Brain microvascular endothelial cell (primary cell): ENCODE results near the gene PHACTR2.

Experiments
- DNase-seq: peaks from one replicate; pipeline ENCODE4 v3.0.0-alpha.2; 2020
- H3K27ac ChIP-seq: fragments of 250-450 bp; sonication (Bioruptor Pico); 2 replicates; pipeline ENCODE4 v1.5.1; 2020; ENCODE audit warnings: mild to moderate bottlenecking, moderate library complexity
- H3K27me3 ChIP-seq: fragments of 250-450 bp; sonication (Bioruptor Pico); replicated peaks from 2 replicates; pipeline ENCODE4 v1.5.1; 2020; ENCODE audit warnings: mild to moderate bottlenecking
- H3K36me3 ChIP-seq: fragments of 250-450 bp; sonication (Bioruptor Pico); replicated peaks from 2 replicates; pipeline ENCODE4 v1.5.1; 2020; ENCODE audit warnings: mild to moderate bottlenecking
- H3K4me3 ChIP-seq: 2 replicates; pipeline ENCODE4 v1.5.1; 2011; ENCODE audit warnings: low read depth, mild to moderate bottlenecking, control low read depth, low read length, moderate library complexity
- in situ Hi-C: cut with HindIII; loops from 2 replicates; pipeline ENCODE4 v1.10.0; 2017; ENCODE audit warnings: low sequenced_read_pairs, low pct_ligation_motif_present
- TF ChIP-seq, protein P1 (sequence below): IDR thresholded peaks from 2 replicates; pipeline ENCODE4 v1.5.1; 2011; ENCODE audit warnings: low read depth, mild to moderate bottlenecking, moderate library complexity, low read length, control low read depth, inconsistent platforms; ENCODE audit errors: missing control alignments

The PHACTR2 gene

DNA sequence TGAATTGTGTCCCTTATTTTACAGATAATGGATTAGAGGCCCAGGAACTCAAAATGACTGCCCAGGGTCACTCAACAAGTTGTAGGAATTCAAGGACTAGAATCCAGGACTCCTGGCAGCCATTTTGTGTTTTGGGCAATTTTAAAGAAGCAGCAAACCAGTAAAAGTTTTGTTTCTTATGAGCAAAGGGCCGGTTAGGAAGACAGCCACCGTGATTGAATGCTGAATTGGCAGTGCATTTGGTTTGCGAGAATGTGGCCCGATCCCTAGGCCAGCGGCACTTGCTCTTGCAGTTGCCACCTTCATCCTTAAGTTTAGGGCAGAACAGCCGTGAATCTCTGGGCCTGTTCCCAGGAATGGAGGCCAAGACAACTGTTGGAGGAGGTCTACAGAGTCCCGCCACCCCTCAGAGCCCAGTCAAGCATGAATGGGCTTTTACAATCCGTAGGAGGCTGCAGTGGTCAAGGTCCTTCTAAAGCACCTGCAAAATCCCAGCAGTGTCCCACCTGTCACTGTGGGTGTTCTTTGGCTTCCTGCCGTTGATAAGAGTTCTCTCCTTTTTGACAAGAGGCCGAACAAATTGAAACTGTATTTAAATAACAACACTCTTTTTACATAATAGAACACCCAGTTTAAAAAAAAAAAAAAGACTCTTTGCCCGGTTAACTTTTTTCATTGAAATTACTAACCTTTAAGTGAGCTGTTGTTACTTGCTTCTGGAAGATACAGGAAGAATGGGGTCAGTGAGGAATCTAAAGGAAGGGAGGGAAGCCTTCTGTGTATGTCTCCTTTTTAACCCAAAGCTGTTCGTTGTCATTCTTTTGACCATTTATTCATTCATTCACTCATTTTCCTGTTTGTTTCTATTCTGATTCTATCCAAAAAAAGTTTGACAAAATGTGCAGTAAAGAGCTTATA lies 68.7 kb downstream of the PHACTR2 start:
- no peaks in the 10 kb centered on the region for H3K36me3 ChIP-seq
- H3K27ac ChIP-seq, result no peak overlapping the region
- TF ChIP-seq, protein P1, sequence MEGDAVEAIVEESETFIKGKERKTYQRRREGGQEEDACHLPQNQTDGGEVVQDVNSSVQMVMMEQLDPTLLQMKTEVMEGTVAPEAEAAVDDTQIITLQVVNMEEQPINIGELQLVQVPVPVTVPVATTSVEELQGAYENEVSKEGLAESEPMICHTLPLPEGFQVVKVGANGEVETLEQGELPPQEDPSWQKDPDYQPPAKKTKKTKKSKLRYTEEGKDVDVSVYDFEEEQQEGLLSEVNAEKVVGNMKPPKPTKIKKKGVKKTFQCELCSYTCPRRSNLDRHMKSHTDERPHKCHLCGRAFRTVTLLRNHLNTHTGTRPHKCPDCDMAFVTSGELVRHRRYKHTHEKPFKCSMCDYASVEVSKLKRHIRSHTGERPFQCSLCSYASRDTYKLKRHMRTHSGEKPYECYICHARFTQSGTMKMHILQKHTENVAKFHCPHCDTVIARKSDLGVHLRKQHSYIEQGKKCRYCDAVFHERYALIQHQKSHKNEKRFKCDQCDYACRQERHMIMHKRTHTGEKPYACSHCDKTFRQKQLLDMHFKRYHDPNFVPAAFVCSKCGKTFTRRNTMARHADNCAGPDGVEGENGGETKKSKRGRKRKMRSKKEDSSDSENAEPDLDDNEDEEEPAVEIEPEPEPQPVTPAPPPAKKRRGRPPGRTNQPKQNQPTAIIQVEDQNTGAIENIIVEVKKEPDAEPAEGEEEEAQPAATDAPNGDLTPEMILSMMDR, result no peak
- in situ Hi-C loops, result no loop called here
- no peaks in the 10 kb centered on the region for H3K27me3 ChIP-seq
- DNase-seq, result no peak
- H3K4me3 ChIP-seq, result no peak overlapping the region

DNA sequence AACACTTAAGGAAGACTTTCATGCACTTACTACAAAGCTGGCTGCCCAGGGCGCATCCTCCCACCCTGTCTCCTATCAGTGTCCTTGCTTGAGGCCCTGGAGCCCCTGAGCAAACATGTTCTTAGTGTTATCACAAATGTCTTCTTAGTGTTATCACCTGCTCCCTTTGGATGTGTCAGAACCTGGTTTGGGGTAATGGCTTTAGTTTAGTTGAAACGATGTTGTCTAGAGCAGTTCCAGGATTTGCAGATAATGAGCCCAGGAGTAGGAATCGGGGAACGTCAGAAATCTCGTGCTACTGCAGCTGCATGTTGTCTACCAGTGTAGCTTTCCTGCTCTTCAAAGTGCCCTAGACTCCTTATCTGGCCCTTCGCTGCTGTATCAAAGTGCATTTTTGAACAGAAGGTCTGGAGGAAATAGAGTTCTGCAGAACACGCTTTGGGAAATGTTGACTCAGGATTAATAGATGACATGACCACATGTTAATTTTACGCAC lies 69.6 kb downstream of the PHACTR2 start:
- Histone ChIP-seq H3K27ac (no peak overlapping the region), H3K36me3 (no peaks in the 10 kb centered on the region), H3K27me3 (no peaks in the 10 kb centered on the region), H3K4me3 (no peak overlapping the region)
- DNase-seq, result no peak
- TF ChIP-seq, protein P1, result no peak
- in situ Hi-C loops, result no loop called here

DNA sequence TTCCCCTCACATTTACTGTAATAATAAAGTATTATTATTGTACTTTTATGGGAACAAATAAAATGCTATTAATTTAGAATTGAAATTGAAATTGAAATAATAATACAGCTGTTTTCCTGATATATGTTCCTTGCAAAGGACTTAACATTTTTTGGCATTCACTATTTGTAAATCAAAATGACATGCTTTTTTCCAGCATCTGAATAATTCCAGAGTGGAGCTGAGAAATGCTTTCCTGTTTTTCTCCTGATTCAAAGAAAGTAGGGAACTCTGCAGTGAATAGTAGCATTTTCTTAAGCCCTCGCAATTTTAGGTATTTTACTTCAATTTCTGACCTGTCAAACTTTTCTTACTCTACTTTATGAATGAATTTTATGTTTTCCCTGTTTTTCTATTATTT lies 72.1 kb downstream of the PHACTR2 start:
- Histone ChIP-seq H3K4me3 (no peak overlapping the region), H3K27ac (no peak overlapping the region), H3K27me3 (no peaks in the 10 kb centered on the region), H3K36me3 (no peaks in the 10 kb centered on the region)
- TF ChIP-seq, protein P1, result no peak
- no peak for DNase-seq
- in situ Hi-C loops, result no loop called here

DNA sequence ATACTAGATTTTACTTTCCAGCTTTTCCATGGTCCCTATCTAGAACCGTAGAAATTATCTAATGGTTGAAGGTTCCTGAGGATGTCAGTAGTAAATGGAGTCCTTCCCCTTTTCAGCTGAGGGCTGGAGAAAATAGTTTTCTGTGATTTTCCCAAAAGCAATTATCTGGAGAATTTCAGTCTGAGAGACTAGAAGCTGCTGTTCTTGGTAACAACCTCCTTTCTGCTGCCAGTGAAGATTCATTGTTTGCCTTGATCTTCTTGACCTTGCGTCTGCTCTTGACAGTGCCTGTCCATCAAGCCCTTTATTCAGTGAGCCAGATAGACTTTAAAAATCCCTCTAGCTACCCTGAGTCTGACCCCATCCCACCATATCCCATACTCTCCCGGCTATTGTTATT lies 73.1 kb downstream of the PHACTR2 start:
- no peak overlapping the region for H3K4me3 ChIP-seq
- H3K27ac ChIP-seq, result no peak overlapping the region
- H3K36me3 ChIP-seq, result no peaks in the 10 kb centered on the region
- TF ChIP-seq, protein P1, result no peak
- H3K27me3 ChIP-seq, result no peaks in the 10 kb centered on the region
- in situ Hi-C loops, result no loop called here
- DNase-seq, result no peak

DNA sequence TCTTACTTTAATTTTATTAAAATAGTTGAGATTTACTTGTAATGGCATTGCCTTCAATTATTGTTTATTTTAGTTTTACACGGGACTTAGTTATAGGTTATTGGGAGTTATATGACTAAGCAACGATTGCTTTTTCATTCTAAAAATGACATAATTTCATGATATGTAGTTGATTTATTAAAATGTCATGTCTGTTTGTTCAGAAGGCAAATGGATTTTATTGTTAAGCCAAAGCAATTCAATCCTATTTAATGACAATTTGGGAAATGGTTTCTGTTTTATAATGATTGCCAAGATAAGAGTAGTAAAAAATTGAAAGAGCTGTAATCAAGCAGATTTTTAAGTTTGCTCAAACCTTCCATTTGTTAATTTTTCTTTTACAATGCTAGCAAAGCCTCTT lies 74.7 kb downstream of the PHACTR2 start:
- DNase-seq, result no peak
- Histone ChIP-seq H3K36me3 (no peaks in the 10 kb centered on the region), H3K27me3 (no peaks in the 10 kb centered on the region), H3K4me3 (no peak overlapping the region), H3K27ac (no peak overlapping the region)
- in situ Hi-C loops, result no loop called here
- TF ChIP-seq, protein P1, result no peak
